ENCODE data around the gene ALG5. TPM values are rescaled to one million over a fixed set of nuclear protein-coding genes. Genes with fewer than 3 reads are reported as not detected.

The ALG5 gene
- total and polyA plus RNA-seq, 2 of the 4 experiments (the other 2 are of a cell fraction), result 19.4 to 21.9 TPM

DNA sequence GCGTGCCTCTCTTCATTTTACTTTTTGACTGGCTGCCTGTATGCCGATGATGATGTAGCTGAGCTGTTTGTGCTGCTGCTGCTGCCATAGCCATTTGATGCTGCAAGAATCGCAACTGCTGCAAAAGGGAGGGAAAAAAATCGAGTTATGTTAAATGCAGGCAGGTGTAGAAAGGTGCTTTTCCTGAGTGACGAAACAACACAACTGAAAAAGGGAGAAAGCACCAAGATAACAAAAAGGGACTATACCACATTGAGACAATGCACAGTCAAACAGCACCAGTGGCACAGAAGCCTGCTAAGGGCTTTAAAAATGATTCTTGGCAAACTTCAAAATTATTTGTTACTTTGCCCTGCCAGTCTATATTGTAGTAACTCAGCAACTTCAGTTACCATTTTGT is 10.6 kb upstream of the ALG5 start:
- no peak overlapping the region for H4K8ac ChIP-seq (ENCODE audit: low read depth in 2 of 2, low read length in 2 of 2)
- H2BK120ac ChIP-seq (ENCODE audit: low read depth, low read length), result no peak overlapping the region
- no peak overlapping the region for H3K23ac ChIP-seq (ENCODE audit: low read depth, low read length)
- dilution Hi-C loops (cut with HindIII; ENCODE audit: low sequenced_read_pairs, unreplicated experiment) (no loop called here), in situ Hi-C loops (cut with MboI; ENCODE audit: low sequenced_read_pairs) (no loop called here), intact Hi-C loops (cut with micrococcal nuclease) (loop anchor here (5.0 kb wide), 1 partner anchor 38 kb away; no protein-coding TSS in a partner anchor)
- no peaks in the 10 kb centered on the region for H3K9me3 ChIP-seq (ENCODE audit: control insufficient read depth, insufficient read depth, low read length)
- H3K14ac ChIP-seq (replicated peaks; ENCODE audit: low read depth, low read length), result no peak overlapping the region
- ChIA-PET CTCF (no interaction called here), POLR2A (ENCODE audit: unreplicated experiment) (no interaction called here)
- 80% methylated on average over 1 of the region's 5 CpGs; no CpG with 5 or more reads in 1 of the 2 experiments for WGBS, 2 experiments (ENCODE audit: extremely low coverage in 2 of 2, insufficient read length in 1 of 2)
- H3K79me1 ChIP-seq (ENCODE audit: low read depth in 1 of 2, low read length in 2 of 2), result peaks cover 7 to 9% of the 10 kb centered on the region in 2 experiments; a peak in 1 of 4 replicates
- no peak overlapping the region for H3K18ac ChIP-seq (ENCODE audit: low read depth, low read length)
- H3K4me1 ChIP-seq (ENCODE audit: control insufficient read depth, insufficient read depth, low read length), result peaks cover 1% of the 10 kb centered on the region; the same call in 1 of the 2 replicates
- H3K9me1 ChIP-seq (ENCODE audit: insufficient read depth, low read length), result no peaks in the 10 kb centered on the region
- H3K27ac ChIP-seq (ENCODE audit: insufficient read depth, low read length), result no peak overlapping the region
- H3K56ac ChIP-seq (ENCODE audit: extremely low read depth, insufficient read depth, low read length), result no peak overlapping the region
- no peak overlapping the region for H3K4me2 ChIP-seq (ENCODE audit: low read depth, low read length)
- DNase-seq (no peak), ATAC-seq (ENCODE audit: low read depth) (no peak)
- no peaks in the 10 kb centered on the region for H4K20me1 ChIP-seq (ENCODE audit: insufficient read depth, low read length)
- H2AFZ ChIP-seq (replicated peaks; ENCODE audit: low read length, poor library complexity), result no peak overlapping the region
- H2AK5ac ChIP-seq (ENCODE audit: low read depth, low read length), result no peak overlapping the region
- H2BK15ac ChIP-seq (ENCODE audit: low read depth, low read length), result no peak overlapping the region
- no peak overlapping the region for H4K91ac ChIP-seq (ENCODE audit: insufficient read depth, low read depth, low read length)
- no TSS peak for BruUV-seq (replicated peaks)
- no peak overlapping the region for H4K5ac ChIP-seq (ENCODE audit: low read depth, low read length)
- H2AK9ac ChIP-seq (replicated peaks; ENCODE audit: low read depth, low read length, poor library complexity), result no peak overlapping the region
- H3K9ac ChIP-seq (ENCODE audit: low read depth, low read length), result no peak overlapping the region
- H3K4ac ChIP-seq (ENCODE audit: low read depth, low read length), result no peak overlapping the region
- H2BK20ac ChIP-seq (ENCODE audit: low read depth, low read length), result no peak overlapping the region
- H3K4me3 ChIP-seq (ENCODE audit: insufficient read depth, low read depth, low read length), result no peak overlapping the region
- no peak overlapping the region for H2BK5ac ChIP-seq (ENCODE audit: low read depth, low read length, poor library complexity, severe bottlenecking)
- TF ChIP-seq POLR2A (IDR thresholded peaks at IDR 0.05; ENCODE audit: low read depth, low read length) (no peak), CEBPB (IDR thresholded peaks at IDR 0.05; ENCODE audit: low read depth, low read length) (no peak), CTCF (conservative IDR thresholded peaks at IDR 0.05; ENCODE audit: low read depth, low read length) (no peak), RAD21 (IDR thresholded peaks at IDR 0.05; ENCODE audit: low read length) (no peak), CHD1 (IDR thresholded peaks at IDR 0.05; ENCODE audit: low read depth, low read length) (no peak), RCOR1 (IDR thresholded peaks at IDR 0.05; ENCODE audit: insufficient replicate concordance, low read length) (no peak), FOS (IDR thresholded peaks at IDR 0.05; ENCODE audit: low read depth, low read length) (no peak), USF2 (IDR thresholded peaks at IDR 0.05; ENCODE audit: low read depth, low read length) (no peak), MXI1 (IDR thresholded peaks at IDR 0.05; ENCODE audit: borderline replicate concordance, low read depth, low read length) (no peak), NFE2L2 (IDR thresholded peaks at IDR 0.05; ENCODE audit: low read depth, low read length) (no peak), ELK1 (IDR thresholded peaks at IDR 0.05; ENCODE audit: borderline replicate concordance, low read depth, low read length) (no peak), SMC3 (IDR thresholded peaks at IDR 0.05; ENCODE audit: low read depth, low read length) (no peak)
- peaks cover 30% of the 10 kb centered on the region for H3K36me3 ChIP-seq (ENCODE audit: control insufficient read depth, insufficient read depth, low read length)
- no peaks in the 10 kb centered on the region for H3K27me3 ChIP-seq (ENCODE audit: control insufficient read depth, insufficient read depth, low read length)

Measured in IMR-90 (cell line).